Neural progenitor cell (in vitro differentiated cells): Measurements from ENCODE around the gene MRPS6. TPM values are rescaled to one million over a fixed set of nuclear protein-coding genes. Genes with fewer than 3 reads are reported as not detected.

Experiments
- DNase-seq: peaks from one replicate; pipeline ENCODE4 v3.0.0-alpha.2; 2016; ENCODE audit warnings: low spot score
- H2AFZ ChIP-seq: fragments of 200-600 bp; sonication (generic); replicated peaks from 2 replicates; pipeline ENCODE4 v1.6.1; 2016; ENCODE audit warnings: antibody characterized with exemption
- H3F3A ChIP-seq: fragments of 200-600 bp; sonication (generic); 2 replicates; pipeline ENCODE4 v1.6.1; 2016; ENCODE audit warnings: antibody characterized with exemption, low read depth
- H3K27ac ChIP-seq: fragments of 200-600 bp; sonication (generic); 2 replicates; pipeline ENCODE4 v1.5.1; 2016; ENCODE audit warnings: mild to moderate bottlenecking
- H3K27me3 ChIP-seq: fragments of 200-600 bp; sonication (generic); 2 replicates; pipeline ENCODE4 v1.6.1; 2016; ENCODE audit warnings: mild to moderate bottlenecking, moderate library complexity
- H3K36me3 ChIP-seq: fragments of 200-600 bp; sonication (generic); 2 replicates; pipeline ENCODE4 v1.5.1; 2016
- H3K4me1 ChIP-seq: fragments of 200-600 bp; sonication (generic); 2 replicates; pipeline ENCODE4 v1.6.1; 2016; ENCODE audit warnings: mixed run types
- H3K4me2 ChIP-seq: fragments of 200-600 bp; sonication (generic); 2 replicates; pipeline ENCODE4 v1.6.1; 2016
- H3K4me3 ChIP-seq: fragments of 200-600 bp; sonication (generic); 2 replicates; pipeline ENCODE4 v1.5.1; 2016
- H3K79me2 ChIP-seq: fragments of 200-600 bp; sonication (generic); 2 replicates; pipeline ENCODE4 v1.6.1; 2016; ENCODE audit warnings: low read depth
- H3K9ac ChIP-seq: fragments of 200-600 bp; sonication (generic); 2 replicates; pipeline ENCODE4 v1.6.1; 2016
- H3K9me3 ChIP-seq: fragments of 200-600 bp; sonication (generic); 2 replicates; pipeline ENCODE4 v1.5.1; 2016; ENCODE audit warnings: low read depth
- H4K20me1 ChIP-seq: fragments of 200-600 bp; sonication (generic); 2 replicates; pipeline ENCODE4 v1.6.1; 2016; ENCODE audit warnings: low read depth
- H3K27ac Mint-ChIP-seq: 3 replicates; pipeline ENCODE4 v1.8.0; 2021; ENCODE audit warnings: mixed read lengths
- H3K27me3 Mint-ChIP-seq: 2 replicates; pipeline ENCODE4 v1.8.0; 2022; ENCODE audit warnings: low read depth, mild to moderate bottlenecking, inconsistent platforms, moderate library complexity, mixed read lengths; ENCODE audit not compliant: insufficient read depth
- H3K36me3 Mint-ChIP-seq: 3 replicates; pipeline ENCODE4 v1.8.0; 2021; ENCODE audit warnings: mixed read lengths
- H3K4me1 Mint-ChIP-seq: 3 replicates; pipeline ENCODE4 v1.8.0; 2021; ENCODE audit warnings: mixed read lengths
- H3K4me3 Mint-ChIP-seq: 3 replicates; pipeline ENCODE4 v1.8.0; 2021; ENCODE audit warnings: mild to moderate bottlenecking, moderate library complexity, mixed read lengths
- H3K9me3 Mint-ChIP-seq: 3 replicates; pipeline ENCODE4 v1.8.0; 2020; ENCODE audit warnings: mixed read lengths
- CTCF ChIP-seq: fragments of 200-600 bp; sonication (generic); IDR thresholded peaks from 2 replicates; pipeline ENCODE4 v1.5.1; 2017; ENCODE audit warnings: antibody characterized with exemption, mild to moderate bottlenecking
- EZH2 ChIP-seq: fragments of 200-600 bp; sonication (generic); IDR thresholded peaks from 2 replicates; pipeline ENCODE4 v1.6.1; 2017; ENCODE audit warnings: antibody characterized with exemption, mild to moderate bottlenecking, moderate library complexity
- EZH2phosphoT487 ChIP-seq: fragments of 200-600 bp; sonication (generic); IDR thresholded peaks from 2 replicates; pipeline ENCODE4 v1.6.1; 2017; ENCODE audit warnings: antibody characterized with exemption
- total RNA-seq: library from RNA; depleted of rRNA; stranded (reverse); fragments of >200 nt; gene quantifications from 2 replicates; pipeline ENCODE4 v1.2.3, GENCODE V29; 2015; ENCODE audit warnings: low replicate concordance

Gene MRPS6
- total RNA-seq, 1 donor from 2014 or later: 108 TPM

- Mint-ChIP-seq H3K4me3 (no peak overlapping the region), H3K27ac (peak overlapping the region; percentile 52), H3K9me3 (peaks cover 59% of the 10 kb centered on the region), H3K27me3 (peaks cover 3% of the 10 kb centered on the region), H3K4me1 (peaks cover 20% of the 10 kb centered on the region), H3K36me3 (peaks cover 73% of the 10 kb centered on the region)
- peak overlapping the region; percentile 22 for H3K4me2 ChIP-seq
- H3F3A ChIP-seq: peaks cover 20% of the 10 kb centered on the region
- no peak overlapping the region for H2AFZ ChIP-seq
- no peaks in the 10 kb centered on the region for H4K20me1 ChIP-seq
- H3K9me3 ChIP-seq: peaks cover 3% of the 10 kb centered on the region
- DNase-seq: no peak
- H3K79me2 ChIP-seq: peaks cover 20% of the 10 kb centered on the region
- H3K4me3 ChIP-seq: no peak overlapping the region
- peaks cover 10% of the 10 kb centered on the region for H3K36me3 ChIP-seq
- no peak overlapping the region for H3K9ac ChIP-seq
- no peak for TF ChIP-seq EZH2
- no peak for TF ChIP-seq CTCF
- TF ChIP-seq EZH2phosphoT487: no peak
- H3K27me3 ChIP-seq: no peaks in the 10 kb centered on the region
- no peak overlapping the region for H3K27ac ChIP-seq
- peaks cover 20% of the 10 kb centered on the region for H3K4me1 ChIP-seq
Observed at GRCh38 chr21:34148419-34148804, 75.0 kb downstream of the MRPS6 start.

- H3F3A ChIP-seq: peaks cover 20% of the 10 kb centered on the region
- H4K20me1 ChIP-seq: no peaks in the 10 kb centered on the region
- no peak overlapping the region for H3K9ac ChIP-seq
- no peaks in the 10 kb centered on the region for H3K27me3 ChIP-seq
- Mint-ChIP-seq H3K27ac (no peak overlapping the region), H3K36me3 (peaks cover 71% of the 10 kb centered on the region), H3K4me3 (no peak overlapping the region), H3K27me3 (peaks cover 3% of the 10 kb centered on the region), H3K4me1 (peaks cover 20% of the 10 kb centered on the region), H3K9me3 (peaks cover 58% of the 10 kb centered on the region)
- no peak overlapping the region for H3K4me3 ChIP-seq
- H2AFZ ChIP-seq: no peak overlapping the region
- H3K9me3 ChIP-seq: peaks cover 3% of the 10 kb centered on the region
- H3K4me1 ChIP-seq: peaks cover 20% of the 10 kb centered on the region
- peak; percentile 30 for DNase-seq
- TF ChIP-seq CTCF (no peak), EZH2phosphoT487 (no peak), EZH2 (no peak)
- peaks cover 6% of the 10 kb centered on the region for H3K36me3 ChIP-seq
- H3K79me2 ChIP-seq: peaks cover 15% of the 10 kb centered on the region
- peak overlapping the region; percentile 13 for H3K4me2 ChIP-seq
- no peak overlapping the region for H3K27ac ChIP-seq
Observed at GRCh38 chr21:34148826-34149558, 75.6 kb downstream of the MRPS6 start.

- TF ChIP-seq EZH2: no peak
- H3K4me3 Mint-ChIP-seq: no peak overlapping the region
- H3K9me3 ChIP-seq: peaks cover 3% of the 10 kb centered on the region
- no peak overlapping the region for H3K4me2 ChIP-seq
- H3K36me3 Mint-ChIP-seq: peaks cover 57% of the 10 kb centered on the region
- no peaks in the 10 kb centered on the region for H3K27me3 Mint-ChIP-seq
- no peak overlapping the region for H3K4me3 ChIP-seq
- no peak for DNase-seq
- H3K9ac ChIP-seq: no peak overlapping the region
- no peaks in the 10 kb centered on the region for H3K36me3 ChIP-seq
- H3K27ac ChIP-seq: no peak overlapping the region
- H3K4me1 Mint-ChIP-seq: peaks cover 16% of the 10 kb centered on the region
- H3F3A ChIP-seq: peaks cover 15% of the 10 kb centered on the region
- no peak overlapping the region for H3K27ac Mint-ChIP-seq
- H3K27me3 ChIP-seq: no peaks in the 10 kb centered on the region
- H4K20me1 ChIP-seq: no peaks in the 10 kb centered on the region
- H3K4me1 ChIP-seq: peaks cover 16% of the 10 kb centered on the region
- H3K79me2 ChIP-seq: no peaks in the 10 kb centered on the region
- no peak overlapping the region for H2AFZ ChIP-seq
- H3K9me3 Mint-ChIP-seq: peaks cover 38% of the 10 kb centered on the region
Observed at GRCh38 chr21:34152500-34152899, 79.1 kb downstream of the MRPS6 start.

GRCh38 chr21:34154878-34155277, 81.5 kb downstream of the MRPS6 start:
- Mint-ChIP-seq H3K27me3 (peaks cover 3% of the 10 kb centered on the region), H3K9me3 (peaks cover 43% of the 10 kb centered on the region), H3K4me3 (no peak overlapping the region), H3K4me1 (peaks cover 6% of the 10 kb centered on the region), H3K36me3 (peaks cover 53% of the 10 kb centered on the region), H3K27ac (no peak overlapping the region)
- DNase-seq: no peak
- Histone ChIP-seq H3K4me1 (no peaks in the 10 kb centered on the region), H3K27ac (no peak overlapping the region), H3K9me3 (peaks cover 8% of the 10 kb centered on the region), H3K27me3 (no peaks in the 10 kb centered on the region), H3K4me2 (no peak overlapping the region), H3K79me2 (no peaks in the 10 kb centered on the region), H3K9ac (no peak overlapping the region), H3K36me3 (no peaks in the 10 kb centered on the region), H4K20me1 (no peaks in the 10 kb centered on the region), H3F3A (no peaks in the 10 kb centered on the region), H3K4me3 (no peak overlapping the region), H2AFZ (no peak overlapping the region)
- TF ChIP-seq EZH2phosphoT487 (no peak), EZH2 (no peak), CTCF (no peak)
